GM23248 (cell line): ENCODE results near the gene RBM19. TPM values are rescaled to one million over a fixed set of nuclear protein-coding genes. Genes with fewer than 3 reads are reported as not detected.

ENCODE experiments used
- DNase-seq: peaks from one replicate; pipeline ENCODE4 v3.0.0-alpha.2; 2015
- H2AFZ ChIP-seq: fragments of 200-600 bp; sonication (generic); 2 replicates; pipeline ENCODE4 v1.6.1; 2016; ENCODE audit warnings: antibody characterized with exemption
- H3F3A ChIP-seq: fragments of 200-600 bp; sonication (generic); 2 replicates; pipeline ENCODE4 v1.6.1; 2016; ENCODE audit warnings: mild to moderate bottlenecking, antibody characterized with exemption, mixed run types; ENCODE audit not compliant: insufficient read depth
- H3K27ac ChIP-seq: fragments of 200-600 bp; sonication (generic); 2 replicates; pipeline ENCODE4 v1.5.1; 2016; ENCODE audit warnings: mild to moderate bottlenecking
- H3K27me3 ChIP-seq: fragments of 200-600 bp; sonication (generic); replicated peaks from 2 replicates; pipeline ENCODE4 v1.6.1; 2016; ENCODE audit warnings: mild to moderate bottlenecking; ENCODE audit not compliant: insufficient read depth
- H3K36me3 ChIP-seq: fragments of 200-600 bp; sonication (generic); 2 replicates; pipeline ENCODE4 v1.6.1; 2016; ENCODE audit warnings: low read depth, mild to moderate bottlenecking
- H3K4me1 ChIP-seq: fragments of 200-600 bp; sonication (generic); 2 replicates; pipeline ENCODE4 v1.6.1; 2016; ENCODE audit warnings: mild to moderate bottlenecking; ENCODE audit not compliant: insufficient read depth
- H3K4me2 ChIP-seq: fragments of 200-600 bp; sonication (generic); one replicate; pipeline ENCODE4 v1.6.1; 2016; ENCODE audit warnings: mild to moderate bottlenecking; ENCODE audit not compliant: unreplicated experiment
- H3K4me3 ChIP-seq: fragments of 200-600 bp; sonication (generic); 2 replicates; pipeline ENCODE4 v1.5.1; 2016; ENCODE audit warnings: mild to moderate bottlenecking
- H3K79me2 ChIP-seq: fragments of 200-600 bp; sonication (generic); 2 replicates; pipeline ENCODE4 v1.6.1; 2016; ENCODE audit warnings: mild to moderate bottlenecking; ENCODE audit not compliant: insufficient read depth
- H3K9ac ChIP-seq: fragments of 200-600 bp; sonication (generic); 2 replicates; pipeline ENCODE4 v1.6.1; 2016; ENCODE audit warnings: mild to moderate bottlenecking
- H3K9me2 ChIP-seq: fragments of 200-600 bp; sonication (generic); 2 replicates; pipeline ENCODE4 v1.6.1; 2016; ENCODE audit warnings: mixed run types, mild to moderate bottlenecking, moderate library complexity; ENCODE audit not compliant: insufficient read depth
- H3K9me3 ChIP-seq: fragments of 200-600 bp; sonication (generic); one replicate; pipeline ENCODE4 v1.6.1; 2017; ENCODE audit warnings: low read depth
- H4K20me1 ChIP-seq: fragments of 200-600 bp; sonication (generic); 2 replicates; pipeline ENCODE4 v1.6.0; 2016; ENCODE audit not compliant: insufficient read depth
- EZH2 ChIP-seq: fragments of 200-600 bp; sonication (generic); IDR thresholded peaks from 2 replicates; pipeline ENCODE4 v1.6.1; 2018; ENCODE audit warnings: antibody characterized with exemption, mild to moderate bottlenecking; ENCODE audit not compliant: insufficient read depth, poor library complexity, severe bottlenecking
- EZH2phosphoT487 ChIP-seq: fragments of 200-600 bp; sonication (generic); IDR thresholded peaks from 2 replicates; pipeline ENCODE4 v1.6.1; 2018; ENCODE audit warnings: antibody characterized with exemption, moderate library complexity, mild to moderate bottlenecking, low read depth; ENCODE audit not compliant: insufficient read depth
- WGBS, 2 experiments: methylation state at CpG; one replicate each; pipeline ENCODE4 v1.1.6; 2015 to 2017; ENCODE audit warnings: low lambda C conversion rate in 2 of 2, low coverage in 1 of 2; ENCODE audit errors: missing lambda C conversion rate in 2 of 2; 5-methylcytosine and 5-hydroxymethylcytosine counted together
- in situ Hi-C: fragments of 300-500 bp; cut with MboI; formaldehyde crosslinking; loops from 2 replicates; pipeline ENCODE4 v1.15.0; 2020
- polyA plus RNA-seq: library from polyadenylated mRNA; unstranded; fragments of >200 nt; fragmentation: Nextera tagmentation; extraction: Ambion mirVana; gene quantifications from 2 replicates; pipeline ENCODE4 v1.2.1, GENCODE V29; 2016
- total RNA-seq: library from RNA; depleted of rRNA; stranded (reverse); fragments of >200 nt; shearing (Covaris generic); gene quantifications from 2 replicates; pipeline ENCODE4 v1.2.3, GENCODE V29; 2014

The RBM19 gene
- total and polyA plus RNA-seq, 2 experiments from 2014 or later = 14.8 to 17.1 TPM

GRCh38 chr12:113853491-113853890 lies 112.6 kb downstream of the RBM19 start:
- H4K20me1 ChIP-seq = no peaks in the 10 kb centered on the region
- no peak overlapping the region for H3K4me2 ChIP-seq
- H2AFZ ChIP-seq = no peak overlapping the region
- WGBS, 2 experiments = 53 to 56% methylated on average over 4 of the region's 4 CpGs
- no peaks in the 10 kb centered on the region for H3K79me2 ChIP-seq
- H3K27me3 ChIP-seq = no peaks in the 10 kb centered on the region
- in situ Hi-C loops = no loop called here
- DNase-seq = no peak
- H3K36me3 ChIP-seq = no peaks in the 10 kb centered on the region
- H3K9me3 ChIP-seq = no peaks in the 10 kb centered on the region
- no peaks in the 10 kb centered on the region for H3K9me2 ChIP-seq
- H3F3A ChIP-seq = no peaks in the 10 kb centered on the region
- H3K27ac ChIP-seq = no peak overlapping the region
- TF ChIP-seq EZH2phosphoT487 = no peak
- no peak for TF ChIP-seq EZH2
- H3K9ac ChIP-seq = no peak overlapping the region
- no peak overlapping the region for H3K4me3 ChIP-seq
- no peaks in the 10 kb centered on the region for H3K4me1 ChIP-seq

DNA sequence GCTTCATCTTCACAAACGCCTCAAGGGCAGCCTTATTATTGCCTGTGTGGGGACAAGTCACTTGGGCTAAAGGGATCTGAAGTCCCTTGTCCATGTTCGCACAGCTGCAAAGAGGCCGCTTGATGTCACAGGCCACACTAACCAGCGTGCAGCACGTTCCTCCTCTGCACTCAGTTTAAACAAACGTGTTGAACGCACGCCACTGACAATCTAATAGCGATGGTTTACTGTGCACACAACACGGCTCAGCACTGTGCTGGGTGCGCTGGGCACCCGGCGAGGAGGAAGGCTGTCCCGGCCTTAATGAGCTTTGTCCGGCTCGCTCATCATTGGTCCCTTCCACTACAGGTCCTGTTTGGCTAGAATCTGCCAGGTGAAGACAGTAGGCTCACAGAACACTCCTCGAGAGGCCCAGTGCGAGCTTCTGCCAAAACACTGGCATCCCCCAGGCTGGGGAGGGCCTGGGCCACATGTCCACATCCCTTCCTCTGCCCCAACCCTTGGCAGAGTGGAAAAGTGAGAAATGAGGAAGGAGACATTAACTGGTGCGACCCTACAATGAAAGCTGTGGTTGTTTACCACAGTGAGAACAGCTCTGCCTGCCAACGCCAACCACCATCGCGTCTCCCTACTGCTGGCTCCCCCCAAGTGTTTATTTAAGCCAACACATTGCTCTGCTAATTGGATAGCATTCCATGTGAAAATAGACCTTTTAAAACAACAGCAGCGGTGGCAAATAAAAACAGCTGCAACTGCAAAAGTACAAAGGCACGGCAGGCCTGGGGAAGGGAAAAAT lies 113.2 kb downstream of the RBM19 start:
- Histone ChIP-seq H3K4me2 (no peak overlapping the region), H3K9ac (no peak overlapping the region), H3K27ac (no peak overlapping the region), H3K9me3 (no peaks in the 10 kb centered on the region), H3K79me2 (no peaks in the 10 kb centered on the region), H4K20me1 (no peaks in the 10 kb centered on the region), H2AFZ (no peak overlapping the region), H3K9me2 (no peaks in the 10 kb centered on the region), H3K4me1 (no peaks in the 10 kb centered on the region), H3K36me3 (no peaks in the 10 kb centered on the region), H3K4me3 (no peak overlapping the region), H3K27me3 (no peaks in the 10 kb centered on the region), H3F3A (no peaks in the 10 kb centered on the region)
- in situ Hi-C loops = no loop called here
- TF ChIP-seq EZH2phosphoT487 = no peak
- no peak for TF ChIP-seq EZH2
- DNase-seq = no peak
- WGBS, 2 experiments = 74 to 76% methylated on average over 24 of the region's 24 CpGs

DNA sequence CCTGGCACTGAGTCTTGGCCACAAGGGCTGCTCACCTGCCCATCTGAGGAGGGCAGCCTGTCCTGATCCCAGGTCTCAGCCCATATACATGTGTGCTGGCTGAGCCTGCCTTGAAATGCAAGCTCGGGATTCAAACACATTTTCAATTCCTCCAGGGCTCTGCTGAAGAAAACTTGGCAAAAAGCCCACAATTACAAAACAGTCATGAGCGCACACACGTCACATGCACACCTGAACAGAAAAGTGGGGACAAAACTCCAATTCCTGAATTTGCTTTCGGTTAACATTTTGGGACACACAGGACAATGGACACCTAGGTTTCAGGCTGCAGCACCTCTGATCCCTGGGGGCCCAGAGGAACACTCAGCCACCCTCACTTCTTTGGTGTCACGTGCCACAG lies 113.9 kb downstream of the RBM19 start:
- Histone ChIP-seq H3K9me3 (no peaks in the 10 kb centered on the region), H3F3A (no peaks in the 10 kb centered on the region), H3K9me2 (no peaks in the 10 kb centered on the region), H3K4me1 (no peaks in the 10 kb centered on the region), H3K27me3 (no peaks in the 10 kb centered on the region), H3K4me2 (no peak overlapping the region), H3K9ac (no peak overlapping the region), H4K20me1 (no peaks in the 10 kb centered on the region), H3K27ac (no peak overlapping the region), H3K79me2 (no peaks in the 10 kb centered on the region), H3K4me3 (no peak overlapping the region), H2AFZ (no peak overlapping the region), H3K36me3 (no peaks in the 10 kb centered on the region)
- no peak for TF ChIP-seq EZH2phosphoT487
- WGBS, 2 experiments = 99% methylated on average over 5 of the region's 5 CpGs
- no peak for DNase-seq
- in situ Hi-C loops = no loop called here

DNA sequence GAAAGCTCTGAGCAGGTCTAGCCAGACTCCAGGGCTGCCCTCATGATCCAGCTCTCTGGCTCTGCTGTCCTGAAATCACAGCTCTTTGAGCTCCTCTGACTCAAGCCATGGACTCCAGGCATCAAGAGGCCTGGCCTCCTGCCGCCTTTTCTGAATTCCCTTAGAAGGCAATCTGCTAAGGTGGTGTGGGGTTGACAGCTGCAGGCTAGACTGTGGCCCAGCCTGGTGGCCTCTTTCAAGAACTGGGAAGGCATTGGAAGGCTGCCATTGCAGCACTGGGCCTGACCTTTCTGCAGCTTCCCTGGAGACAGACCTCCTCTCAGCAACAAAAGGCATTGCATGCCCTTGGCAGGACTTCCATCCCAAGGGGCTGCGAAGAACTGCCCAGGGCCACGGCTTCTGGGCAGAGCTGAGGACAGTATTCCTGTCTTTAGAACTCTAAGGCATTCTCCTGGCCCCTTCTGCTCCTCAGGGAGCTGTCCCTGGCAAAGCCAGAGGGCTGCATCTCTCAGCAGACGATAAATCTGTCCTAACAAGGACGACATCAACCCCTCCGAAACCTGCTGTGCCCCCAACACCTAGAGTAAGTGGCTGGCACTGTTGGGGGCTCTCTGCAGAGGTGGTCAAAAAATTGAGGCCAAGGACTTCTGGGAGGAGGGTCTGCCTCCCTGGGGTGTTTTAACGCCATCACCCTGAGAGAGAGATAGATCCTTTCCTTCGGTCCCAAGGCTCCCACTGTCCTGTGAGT lies 115.6 kb downstream of the RBM19 start:
- H3K27ac ChIP-seq = no peak overlapping the region
- no peak for DNase-seq
- H2AFZ ChIP-seq = no peak overlapping the region
- TF ChIP-seq EZH2 = no peak
- no peak for TF ChIP-seq EZH2phosphoT487
- no peaks in the 10 kb centered on the region for H3K36me3 ChIP-seq
- no peak overlapping the region for H3K4me3 ChIP-seq
- no peaks in the 10 kb centered on the region for H3K9me3 ChIP-seq
- no peaks in the 10 kb centered on the region for H4K20me1 ChIP-seq
- no peaks in the 10 kb centered on the region for H3F3A ChIP-seq
- no peaks in the 10 kb centered on the region for H3K4me1 ChIP-seq
- H3K4me2 ChIP-seq = no peak overlapping the region
- 95 to 96% methylated on average over 8 of the region's 8 CpGs for WGBS, 2 experiments
- no peak overlapping the region for H3K9ac ChIP-seq
- in situ Hi-C loops = no loop called here
- no peaks in the 10 kb centered on the region for H3K79me2 ChIP-seq
- no peaks in the 10 kb centered on the region for H3K27me3 ChIP-seq
- no peaks in the 10 kb centered on the region for H3K9me2 ChIP-seq
